SU-DHL-6 (cell line): ENCODE results near the gene SAP30.

Experiments
- EZH2phosphoT487 ChIP-seq: fragments of 200-600 bp; sonication (generic), shearing (Covaris generic); conservative IDR thresholded peaks from 2 replicates; pipeline ENCODE4 v1.6.1; 2018; ENCODE audit warnings: mild to moderate bottlenecking, antibody characterized with exemption, low read length, moderate library complexity, mixed read lengths
- TF ChIP-seq, protein P1 (sequence below): fragments of 200-600 bp; sonication (generic); IDR thresholded peaks from one replicate; pipeline ENCODE4 v1.5.1; 2017; ENCODE audit warnings: antibody characterized with exemption, mild to moderate bottlenecking, low read length, moderate library complexity; ENCODE audit not compliant: insufficient read depth, poor library complexity, severe bottlenecking

DNA sequence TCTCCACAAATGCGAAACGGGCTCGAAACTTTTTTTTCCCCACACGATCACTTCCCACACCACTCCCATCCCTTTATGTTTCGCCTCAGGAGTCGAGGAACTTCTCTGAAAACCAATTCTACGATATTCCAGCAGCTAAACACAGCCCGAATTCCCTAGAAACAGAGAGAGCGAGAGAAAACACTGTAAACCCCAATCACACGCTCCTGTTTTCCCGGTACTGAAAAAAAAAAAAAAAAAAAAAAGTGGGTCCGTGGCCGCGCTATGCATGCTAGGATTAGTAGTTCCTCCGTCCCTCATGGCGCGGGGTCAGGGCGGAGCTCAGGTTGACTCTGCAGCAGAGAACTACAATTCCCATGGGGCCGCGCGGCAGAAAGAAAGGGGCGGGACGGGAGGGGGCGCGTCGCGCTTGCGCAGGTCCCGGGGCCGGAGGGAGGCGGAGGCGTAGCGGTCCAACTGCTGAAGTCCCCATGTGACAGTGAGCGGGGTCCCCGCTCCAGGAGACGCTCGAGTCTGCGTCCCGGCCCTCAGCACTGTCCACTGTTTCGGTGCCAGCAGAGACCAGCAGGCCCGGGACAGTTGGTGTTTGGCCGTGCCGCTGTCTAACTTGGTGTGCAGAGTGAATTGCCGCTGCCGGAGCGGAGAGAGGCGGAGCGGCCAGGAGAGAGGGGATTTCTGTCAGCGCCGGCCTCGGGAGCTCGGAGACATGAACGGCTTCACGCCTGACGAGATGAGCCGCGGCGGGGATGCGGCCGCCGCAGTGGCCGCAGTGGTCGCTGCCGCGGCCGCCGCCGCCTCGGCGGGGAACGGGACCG is at the start of gene SAP30:
- TF ChIP-seq, protein P1, sequence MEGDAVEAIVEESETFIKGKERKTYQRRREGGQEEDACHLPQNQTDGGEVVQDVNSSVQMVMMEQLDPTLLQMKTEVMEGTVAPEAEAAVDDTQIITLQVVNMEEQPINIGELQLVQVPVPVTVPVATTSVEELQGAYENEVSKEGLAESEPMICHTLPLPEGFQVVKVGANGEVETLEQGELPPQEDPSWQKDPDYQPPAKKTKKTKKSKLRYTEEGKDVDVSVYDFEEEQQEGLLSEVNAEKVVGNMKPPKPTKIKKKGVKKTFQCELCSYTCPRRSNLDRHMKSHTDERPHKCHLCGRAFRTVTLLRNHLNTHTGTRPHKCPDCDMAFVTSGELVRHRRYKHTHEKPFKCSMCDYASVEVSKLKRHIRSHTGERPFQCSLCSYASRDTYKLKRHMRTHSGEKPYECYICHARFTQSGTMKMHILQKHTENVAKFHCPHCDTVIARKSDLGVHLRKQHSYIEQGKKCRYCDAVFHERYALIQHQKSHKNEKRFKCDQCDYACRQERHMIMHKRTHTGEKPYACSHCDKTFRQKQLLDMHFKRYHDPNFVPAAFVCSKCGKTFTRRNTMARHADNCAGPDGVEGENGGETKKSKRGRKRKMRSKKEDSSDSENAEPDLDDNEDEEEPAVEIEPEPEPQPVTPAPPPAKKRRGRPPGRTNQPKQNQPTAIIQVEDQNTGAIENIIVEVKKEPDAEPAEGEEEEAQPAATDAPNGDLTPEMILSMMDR, result no peak
- no peak for TF ChIP-seq EZH2phosphoT487
